Endothelial cell of umbilical vein (primary cell): ENCODE results near the gene CELF2. TPM values are rescaled to one million over a fixed set of nuclear protein-coding genes. Genes with fewer than 3 reads are reported as not detected.

Source experiments
- BruUV-seq: library from RNA; stranded (reverse); fragments of 400-500 nt; replicated peaks from 2 replicates; lab custom pipeline; 2021; lab: Mats Ljungman, UMichigan
- CTCF ChIA-PET: fragments of 300-600, 350-600 bp; sonication (Branson Sonifier 250); formaldehyde crosslinking; loops from one replicate; lab custom pipeline; 2021; ENCODE audit warnings: antibody characterized with exemption, inconsistent platforms; lab: Charles Lee
- POLR2A ChIA-PET: fragments of 300-600, 350-600 bp; sonication (Branson Sonifier 250); formaldehyde crosslinking; loops from one replicate; lab custom pipeline; 2021; ENCODE audit warnings: antibody characterized with exemption, inconsistent platforms; lab: Charles Lee
- DNase-seq: peaks from one replicate; pipeline ENCODE4 v3.0.0-alpha.2; 2011; ENCODE audit warnings: low read depth, low spot score
- FAIRE-seq: peaks from 2 replicates; lab custom pipeline; 2011; peaks lifted over from hg19 to GRCh38; lab: Jason Lieb, UNC
- H2AFZ ChIP-seq: 2 replicates; pipeline ENCODE4 v1.6.0; 2012; ENCODE audit warnings: low read depth, low read length, control low read depth, inconsistent platforms
- H3K27ac ChIP-seq: 2 replicates; pipeline ENCODE4 v1.5.1; 2011; ENCODE audit warnings: low read depth, mild to moderate bottlenecking, control low read depth, low read length, moderate library complexity; ENCODE audit not compliant: insufficient read depth
- H3K27me3 ChIP-seq, 2 experiments: 2 replicates each; pipeline versions ENCODE4 v1.6.0 to v1.6.1; 2011; ENCODE audit warnings: low read length in 2 of 2, mixed read lengths in 1 of 2; ENCODE audit not compliant: control insufficient read depth in 2 of 2, insufficient read depth in 2 of 2
- H3K36me3 ChIP-seq, 2 experiments: 2 replicates in 1 of 2; 3 replicates in 1 of 2; pipeline ENCODE4 v1.5.1; 2011; ENCODE audit warnings: low read length in 2 of 2, mild to moderate bottlenecking in 1 of 2, moderate library complexity in 1 of 2; ENCODE audit not compliant: control insufficient read depth in 2 of 2, insufficient read depth in 2 of 2; ENCODE audit errors: extremely low read depth in 1 of 2
- H3K4me1 ChIP-seq: 3 replicates; pipeline ENCODE4 v1.5.1; 2011; ENCODE audit warnings: mild to moderate bottlenecking, low read length; ENCODE audit not compliant: control insufficient read depth, insufficient read depth; ENCODE audit errors: extremely low read depth
- H3K4me2 ChIP-seq: 2 replicates; pipeline ENCODE4 v1.6.1; 2011; ENCODE audit warnings: low read length, control low read depth, mixed read lengths; ENCODE audit not compliant: insufficient read depth
- H3K4me3 ChIP-seq, 3 experiments: fragments of 200-600 bp in 1 of 3; sonication (generic), shearing (Covaris generic) in 1 of 3; replicated peaks in 1 of 3; 2 replicates each; pipeline ENCODE4 v1.5.1; 2011 to 2016; ENCODE audit warnings: control low read depth in 3 of 3, low read length in 3 of 3, mild to moderate bottlenecking in 2 of 3, inconsistent platforms in 1 of 3, low read depth in 1 of 3, moderate library complexity in 1 of 3; ENCODE audit not compliant: insufficient read depth in 1 of 3
- H3K79me2 ChIP-seq: 2 replicates; pipeline ENCODE4 v1.6.0; 2012; ENCODE audit warnings: low read length, inconsistent platforms; ENCODE audit not compliant: control insufficient read depth, insufficient read depth
- H3K9ac ChIP-seq: replicated peaks from 2 replicates; pipeline ENCODE3; 2011; ENCODE audit warnings: low read length, control low read depth; ENCODE audit not compliant: insufficient read depth; ENCODE audit errors: extremely low read depth
- H3K9me1 ChIP-seq: replicated peaks from 3 replicates; pipeline ENCODE4 v1.6.0; 2011; ENCODE audit warnings: mild to moderate bottlenecking, low read length; ENCODE audit not compliant: control insufficient read depth, insufficient read depth; ENCODE audit errors: extremely low read depth
- H3K9me3 ChIP-seq: replicated peaks from 2 replicates; pipeline ENCODE4 v1.5.1; 2012; ENCODE audit warnings: low read length, inconsistent platforms; ENCODE audit not compliant: control insufficient read depth, insufficient read depth
- H4K20me1 ChIP-seq: replicated peaks from 2 replicates; pipeline ENCODE3; 2011; ENCODE audit warnings: mild to moderate bottlenecking, low read length; ENCODE audit not compliant: control insufficient read depth, insufficient read depth; ENCODE audit errors: extremely low read depth
- CTCF ChIP-seq, 2 donors: IDR thresholded peaks; 1 replicate in 1 of 2; 2 replicates in 1 of 2; pipeline ENCODE4 v1.5.1; 2011; ENCODE audit warnings: low read length in 2 of 2, mild to moderate bottlenecking in 2 of 2, moderate library complexity in 2 of 2, control low read depth in 1 of 2, inconsistent platforms in 1 of 2, low read depth in 1 of 2; ENCODE audit not compliant: insufficient read depth in 1 of 2; ENCODE audit errors: extremely low read depth in 1 of 2
- EZH2 ChIP-seq: IDR thresholded peaks from 2 replicates; pipeline ENCODE4 v1.6.1; 2012; ENCODE audit warnings: borderline replicate concordance, low read depth, mild to moderate bottlenecking, moderate library complexity, low read length, inconsistent platforms; ENCODE audit not compliant: severe bottlenecking
- FOS ChIP-seq: IDR thresholded peaks from 2 replicates; pipeline ENCODE4 v1.6.1; 2011; ENCODE audit warnings: mild to moderate bottlenecking, low read length, moderate library complexity, borderline replicate concordance; ENCODE audit not compliant: insufficient read depth
- GATA2 ChIP-seq: IDR thresholded peaks from 2 replicates; pipeline ENCODE4 v1.7.0; 2011; ENCODE audit warnings: low read depth, mild to moderate bottlenecking, moderate library complexity, mixed read lengths, low read length; ENCODE audit not compliant: insufficient read length, insufficient read depth
- JUN ChIP-seq: IDR thresholded peaks from 2 replicates; pipeline ENCODE4 v1.6.1; 2011; ENCODE audit warnings: borderline replicate concordance, low read depth; ENCODE audit not compliant: insufficient read length, insufficient read depth
- MYC ChIP-seq: IDR thresholded peaks from one replicate; pipeline ENCODE4 v1.6.1; 2011; ENCODE audit warnings: mild to moderate bottlenecking, low read depth, low read length
- POLR2A ChIP-seq: IDR thresholded peaks from 2 replicates; pipeline ENCODE4 v1.6.1; 2012; ENCODE audit warnings: low read depth, mild to moderate bottlenecking, control low read depth, low read length
- POLR2AphosphoS5 ChIP-seq: IDR thresholded peaks from 2 replicates; pipeline ENCODE4 v1.6.1; 2012; ENCODE audit warnings: low read depth, mild to moderate bottlenecking, control low read depth, low read length, moderate library complexity; ENCODE audit not compliant: insufficient read depth
- dilution Hi-C: fragments of 300-500 bp; cut with MboI; formaldehyde crosslinking; loops from one replicate; pipeline ENCODE4 v1.15.0; 2019; ENCODE audit warnings: low sequenced_read_pairs; ENCODE audit not compliant: extremely low pct_ligation_motif_present
- intact Hi-C: fragments of 100-400 bp; cut with micrococcal nuclease; formaldehyde crosslinking; loops from one replicate; pipeline ENCODE4 v1.10.0; 2022
- polyA plus RNA-seq, 4 experiments: library from polyadenylated mRNA; depleted of rRNA in 3 of 4; stranded (reverse) in 3 of 4; unstranded in 1 of 4; fragments of >200 nt; gene quantifications; 2 replicates each; pipeline versions ENCODE4 v1.2.1 to v1.2.3, GENCODE V29; 2011 to 2012; ENCODE audit warnings: missing spikeins in 1 of 4
- total RNA-seq: library from RNA; stranded (reverse); gene quantifications from 2 replicates; pipeline ENCODE4 v1.2.3, GENCODE V29; 2021
- TF ChIP-seq, protein P1 (sequence below): IDR thresholded peaks from 2 replicates; pipeline ENCODE4 v1.6.1; 2011; ENCODE audit not compliant: insufficient read depth, insufficient read length

Gene CELF2
- total and polyA plus RNA-seq, 2 donors (not counting 3 experiments of a cell fraction or from before 2014, with no cell fraction given): 21.6 to 42.6 TPM

DNA sequence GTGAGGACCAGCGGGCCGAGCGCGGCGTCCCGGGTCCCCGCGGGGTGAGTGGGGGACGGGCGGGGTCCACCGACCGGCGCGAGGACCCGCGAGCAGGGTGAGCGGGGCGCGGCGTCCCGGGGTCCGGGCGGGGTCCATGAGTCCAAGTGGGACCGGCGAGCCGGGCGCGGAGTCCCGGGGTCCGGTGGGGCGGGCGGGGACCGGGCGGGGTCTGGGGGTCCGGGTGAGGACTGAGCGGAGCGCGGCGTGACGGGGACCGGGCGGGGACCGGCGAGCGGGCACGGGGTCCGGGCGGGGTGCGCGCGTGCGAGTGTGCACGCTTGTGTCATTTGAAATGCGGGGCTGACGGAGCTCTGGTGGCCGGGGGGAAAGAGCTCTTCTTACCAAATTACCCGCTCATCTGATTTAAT is 765 bp downstream of the CELF2 start:
- no peaks in the 10 kb centered on the region for H3K36me3 ChIP-seq
- H3K9me1 ChIP-seq: no peaks in the 10 kb centered on the region
- peak overlapping the region; percentile 79 for H2AFZ ChIP-seq
- ChIA-PET CTCF (interaction anchor here (0.9 to 4.2 kb wide), 5 partner anchors 13 to 1676 kb away, joined by 3 to 36 read pairs (median 7); no protein-coding TSS in a partner anchor), POLR2A (interaction anchor here (0.8 to 1.9 kb wide), 3 partner anchors 147 to 226 kb away, joined by 3 to 5 read pairs (median 3); no protein-coding TSS in a partner anchor)
- DNase-seq: no peak
- no peaks in the 10 kb centered on the region for H3K27me3 ChIP-seq
- dilution Hi-C loops: no loop called here
- no peaks in the 10 kb centered on the region for H4K20me1 ChIP-seq
- H3K4me3 ChIP-seq: peak overlapping the region; percentile 77 to 91 (median 88)
- TF ChIP-seq MYC (no peak), POLR2AphosphoS5 (no peak)
- TF ChIP-seq, protein P1, sequence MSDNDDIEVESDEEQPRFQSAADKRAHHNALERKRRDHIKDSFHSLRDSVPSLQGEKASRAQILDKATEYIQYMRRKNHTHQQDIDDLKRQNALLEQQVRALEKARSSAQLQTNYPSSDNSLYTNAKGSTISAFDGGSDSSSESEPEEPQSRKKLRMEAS: no peak
- peaks cover 2% of the 10 kb centered on the region for H3K79me2 ChIP-seq
- peak overlapping the region; percentile 71 for H3K27ac ChIP-seq
- H3K4me1 ChIP-seq: peaks cover 9% of the 10 kb centered on the region
- H3K9me3 ChIP-seq: no peaks in the 10 kb centered on the region
- BruUV-seq: no TSS peak
- intact Hi-C loops: loop anchor here (1.0 to 5.0 kb wide), 3 partner anchors 17 to 406 kb away; no protein-coding TSS in a partner anchor
- no peak for FAIRE-seq
- H3K4me2 ChIP-seq: peak overlapping the region; percentile 93
- H3K9ac ChIP-seq: peak overlapping the region; percentile 89

GRCh38 chr10:11018855-11019631 is 1.4 kb downstream of the CELF2 start:
- TF ChIP-seq POLR2AphosphoS5 (no peak), FOS (no peak), JUN (no peak), GATA2 (no peak), POLR2A (no peak), MYC (no peak), CTCF (IDR thresholded peaks at IDR 0.05; ENCODE audit: extremely low read depth in 1 of 2, insufficient read depth in 1 of 2, low read depth in 1 of 2, low read length in 2 of 2) (no peak), EZH2 (no peak)
- TF ChIP-seq, protein P1: no peak
- peak; percentile 49 for DNase-seq
- Histone ChIP-seq H2AFZ (peak overlapping the region; percentile 20), H3K9me1 (no peaks in the 10 kb centered on the region), H3K27me3 (no peaks in the 10 kb centered on the region), H3K79me2 (peaks cover 2% of the 10 kb centered on the region), H3K27ac (peak overlapping the region; percentile 12), H3K4me3 (peak overlapping the region; percentile 77 to 91 (median 88)), H3K9me3 (no peaks in the 10 kb centered on the region), H3K4me2 (peak overlapping the region; percentile 93), H3K36me3 (no peaks in the 10 kb centered on the region), H3K4me1 (peaks cover 9% of the 10 kb centered on the region), H4K20me1 (no peaks in the 10 kb centered on the region), H3K9ac (peak overlapping the region; percentile 89)
- POLR2A ChIA-PET: interaction anchor here (0.8 to 1.9 kb wide), 3 partner anchors 147 to 226 kb away, joined by 3 to 5 read pairs (median 3); no protein-coding TSS in a partner anchor
- no peak for FAIRE-seq
- dilution Hi-C loops: no loop called here
- BruUV-seq: TSS peak; percentile 35
- intact Hi-C loops: loop anchor here (1.0 to 5.0 kb wide), 3 partner anchors 16 to 407 kb away; no protein-coding TSS in a partner anchor
- CTCF ChIA-PET: interaction anchor here (0.9 to 4.2 kb wide), 6 partner anchors 13 to 1676 kb away, joined by 3 to 36 read pairs (median 5); no protein-coding TSS in a partner anchor
